Hepatocyte (in vitro differentiated cells): Measurements from ENCODE around the gene NSMF.

Experiments
- EZH2 ChIP-seq: fragments of 200-600 bp; sonication (generic); IDR thresholded peaks from 2 replicates; pipeline ENCODE4 v1.6.1; 2016; ENCODE audit warnings: antibody characterized with exemption, mild to moderate bottlenecking, borderline replicate concordance
- EZH2phosphoT487 ChIP-seq: fragments of 200-600 bp; sonication (generic); IDR thresholded peaks from one replicate; pipeline ENCODE4 v1.6.1; 2018; ENCODE audit warnings: antibody characterized with exemption, mild to moderate bottlenecking, low read depth, moderate library complexity; ENCODE audit not compliant: unreplicated experiment, severe bottlenecking
- TF ChIP-seq, protein P1 (sequence below): fragments of 200-600 bp; sonication (generic); IDR thresholded peaks from 2 replicates; pipeline ENCODE4 v1.5.1; 2016; ENCODE audit warnings: antibody characterized with exemption, mild to moderate bottlenecking; ENCODE audit not compliant: poor library complexity

DNA sequence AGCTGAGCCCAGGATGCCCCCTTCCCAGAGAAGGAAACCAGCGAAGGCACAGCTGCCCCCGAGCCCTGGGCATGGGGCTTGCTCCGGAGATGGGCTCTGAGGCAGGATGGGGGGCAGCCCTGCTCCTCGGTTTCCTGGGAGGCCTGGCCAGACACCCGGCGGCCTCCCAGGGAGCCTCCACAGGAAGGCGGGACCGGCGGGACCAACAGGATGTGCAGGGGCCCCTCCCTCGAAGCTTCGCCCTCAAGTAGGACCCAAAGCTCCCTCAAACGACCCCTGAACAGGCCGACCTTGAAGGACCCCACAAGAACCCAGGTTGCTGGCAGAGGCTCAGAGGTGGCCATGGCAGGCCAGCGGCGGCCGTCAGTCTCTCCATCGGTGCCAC, 47.9 kb downstream of the NSMF start:
- TF ChIP-seq EZH2: no peak
- TF ChIP-seq, protein P1, sequence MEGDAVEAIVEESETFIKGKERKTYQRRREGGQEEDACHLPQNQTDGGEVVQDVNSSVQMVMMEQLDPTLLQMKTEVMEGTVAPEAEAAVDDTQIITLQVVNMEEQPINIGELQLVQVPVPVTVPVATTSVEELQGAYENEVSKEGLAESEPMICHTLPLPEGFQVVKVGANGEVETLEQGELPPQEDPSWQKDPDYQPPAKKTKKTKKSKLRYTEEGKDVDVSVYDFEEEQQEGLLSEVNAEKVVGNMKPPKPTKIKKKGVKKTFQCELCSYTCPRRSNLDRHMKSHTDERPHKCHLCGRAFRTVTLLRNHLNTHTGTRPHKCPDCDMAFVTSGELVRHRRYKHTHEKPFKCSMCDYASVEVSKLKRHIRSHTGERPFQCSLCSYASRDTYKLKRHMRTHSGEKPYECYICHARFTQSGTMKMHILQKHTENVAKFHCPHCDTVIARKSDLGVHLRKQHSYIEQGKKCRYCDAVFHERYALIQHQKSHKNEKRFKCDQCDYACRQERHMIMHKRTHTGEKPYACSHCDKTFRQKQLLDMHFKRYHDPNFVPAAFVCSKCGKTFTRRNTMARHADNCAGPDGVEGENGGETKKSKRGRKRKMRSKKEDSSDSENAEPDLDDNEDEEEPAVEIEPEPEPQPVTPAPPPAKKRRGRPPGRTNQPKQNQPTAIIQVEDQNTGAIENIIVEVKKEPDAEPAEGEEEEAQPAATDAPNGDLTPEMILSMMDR: no peak
- no peak for TF ChIP-seq EZH2phosphoT487
